Lower lobe of right lung (tissue), 2 donors: Measurements from ENCODE around the gene LGR4. TPM values are rescaled to one million over a fixed set of nuclear protein-coding genes. Genes with fewer than 3 reads are reported as not detected.

Experiments used
- ATAC-seq, 2 donors: fragments of 200-7000 bp; cut with Tn5 transposase; one replicate each; pipeline ENCODE4 v1.9.1; 2020 to 2022; ENCODE audit warnings: mild to moderate bottlenecking in 2 of 2, moderate library complexity in 2 of 2
- DNase-seq: peaks from one replicate; pipeline ENCODE4 v3.0.0-alpha.2; 2020
- H3K27ac ChIP-seq: fragments of 200-600 bp; one replicate; pipeline ENCODE4 v1.8.0; 2022
- H3K27me3 ChIP-seq: fragments of 200-600 bp; one replicate; pipeline ENCODE4 v1.8.0; 2022; ENCODE audit warnings: low read depth
- H3K36me3 ChIP-seq: fragments of 200-600 bp; one replicate; pipeline ENCODE4 v1.8.0; 2022; ENCODE audit warnings: mild to moderate bottlenecking
- H3K4me1 ChIP-seq: fragments of 200-600 bp; one replicate; pipeline ENCODE4 v1.8.0; 2022
- H3K4me3 ChIP-seq: fragments of 200-600 bp; one replicate; pipeline ENCODE4 v1.8.0; 2022; ENCODE audit warnings: mild to moderate bottlenecking
- H3K9me3 ChIP-seq: fragments of 200-600 bp; one replicate; pipeline ENCODE4 v1.8.0; 2022
- intact Hi-C: fragments of 100-400 bp; cut with DNase I; formaldehyde crosslinking; loops from one replicate; pipeline ENCODE4 v1.11.0; 2022
- total RNA-seq: library from RNA; stranded (reverse); fragmentation: NEBNext Ultra II Directional; extraction: Animal tissue kit (Norgen Biotek cat#: 25700); gene quantifications from one replicate; pipeline ENCODE4 v1.2.1, GENCODE V29; 2021
- TF ChIP-seq, protein P1 (sequence below): fragments of 200-600 bp; IDR thresholded peaks from one replicate; pipeline ENCODE4 v1.8.0; 2022; ENCODE audit warnings: antibody characterized with exemption, mild to moderate bottlenecking
- donor health status: DM: no; HTN: yes; CAD: no; lungs with severe emphysema.

LGR4 gene
- total RNA-seq, 1 donor from 2014 or later: 7.5 TPM

GRCh38 chr11:27397624-27398399 is 74.8 kb downstream of the LGR4 start:
- TF ChIP-seq, protein P1, sequence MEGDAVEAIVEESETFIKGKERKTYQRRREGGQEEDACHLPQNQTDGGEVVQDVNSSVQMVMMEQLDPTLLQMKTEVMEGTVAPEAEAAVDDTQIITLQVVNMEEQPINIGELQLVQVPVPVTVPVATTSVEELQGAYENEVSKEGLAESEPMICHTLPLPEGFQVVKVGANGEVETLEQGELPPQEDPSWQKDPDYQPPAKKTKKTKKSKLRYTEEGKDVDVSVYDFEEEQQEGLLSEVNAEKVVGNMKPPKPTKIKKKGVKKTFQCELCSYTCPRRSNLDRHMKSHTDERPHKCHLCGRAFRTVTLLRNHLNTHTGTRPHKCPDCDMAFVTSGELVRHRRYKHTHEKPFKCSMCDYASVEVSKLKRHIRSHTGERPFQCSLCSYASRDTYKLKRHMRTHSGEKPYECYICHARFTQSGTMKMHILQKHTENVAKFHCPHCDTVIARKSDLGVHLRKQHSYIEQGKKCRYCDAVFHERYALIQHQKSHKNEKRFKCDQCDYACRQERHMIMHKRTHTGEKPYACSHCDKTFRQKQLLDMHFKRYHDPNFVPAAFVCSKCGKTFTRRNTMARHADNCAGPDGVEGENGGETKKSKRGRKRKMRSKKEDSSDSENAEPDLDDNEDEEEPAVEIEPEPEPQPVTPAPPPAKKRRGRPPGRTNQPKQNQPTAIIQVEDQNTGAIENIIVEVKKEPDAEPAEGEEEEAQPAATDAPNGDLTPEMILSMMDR: no peak
- Histone ChIP-seq H3K4me1 (peaks cover 8% of the 10 kb centered on the region), H3K27ac (no peak overlapping the region), H3K27me3 (no peaks in the 10 kb centered on the region), H3K9me3 (no peaks in the 10 kb centered on the region), H3K4me3 (no peak overlapping the region), H3K36me3 (no peaks in the 10 kb centered on the region)
- ATAC-seq (no peak), DNase-seq (no peak)
- intact Hi-C loops: no loop called here

- H3K4me3 ChIP-seq: no peak overlapping the region
- no peaks in the 10 kb centered on the region for H3K27me3 ChIP-seq
- H3K27ac ChIP-seq: no peak overlapping the region
- intact Hi-C loops: no loop called here
- H3K9me3 ChIP-seq: no peaks in the 10 kb centered on the region
- no peaks in the 10 kb centered on the region for H3K36me3 ChIP-seq
- peaks cover 8% of the 10 kb centered on the region for H3K4me1 ChIP-seq
- TF ChIP-seq, protein P1: no peak
- no peak for DNase-seq
- ATAC-seq: no peak
These were observed 76.2 kb downstream of the LGR4 start for GRCh38 chr11:27396259-27396839.

DNA sequence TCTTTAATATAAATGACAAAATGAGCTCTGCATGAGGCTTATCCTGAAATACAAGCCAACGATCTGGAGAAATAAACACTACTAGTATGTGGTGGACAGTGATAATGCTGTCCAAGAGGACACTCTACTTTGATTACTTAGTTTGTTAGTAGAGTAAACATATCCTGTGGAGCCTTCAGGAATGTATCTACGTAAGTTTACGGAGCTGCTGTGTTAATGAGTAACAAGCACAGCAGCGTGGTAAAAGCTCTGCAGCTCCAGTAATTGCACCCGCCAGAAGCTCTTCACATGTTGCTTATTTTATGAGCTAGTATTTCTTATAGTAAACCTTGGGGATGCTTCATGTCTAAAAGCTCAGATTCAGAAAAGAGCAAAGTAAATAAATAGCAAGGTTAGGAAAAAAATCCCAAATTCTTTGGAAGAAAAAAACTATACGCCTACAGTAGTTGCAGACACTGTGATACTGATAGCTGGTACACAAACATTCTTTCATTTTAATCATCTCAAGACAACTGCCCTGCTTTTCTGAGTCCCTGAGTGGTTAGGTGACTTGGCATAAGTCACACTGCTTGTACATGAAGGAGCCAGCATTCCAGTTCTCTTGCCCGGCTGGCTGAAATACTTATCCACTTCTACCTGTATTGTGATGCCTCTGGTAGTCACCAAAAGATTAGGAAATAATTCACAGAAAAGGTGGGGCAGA is 76.9 kb downstream of the LGR4 start:
- no peaks in the 10 kb centered on the region for H3K36me3 ChIP-seq
- H3K27me3 ChIP-seq: no peaks in the 10 kb centered on the region
- H3K27ac ChIP-seq: no peak overlapping the region
- no peak overlapping the region for H3K4me3 ChIP-seq
- no peaks in the 10 kb centered on the region for H3K9me3 ChIP-seq
- intact Hi-C loops: no loop called here
- ATAC-seq (peak; percentile 81 to 87), DNase-seq (no peak)
- TF ChIP-seq, protein P1: no peak
- peaks cover 8% of the 10 kb centered on the region for H3K4me1 ChIP-seq

- Histone ChIP-seq H3K27me3 (no peaks in the 10 kb centered on the region), H3K27ac (no peak overlapping the region), H3K4me3 (no peak overlapping the region), H3K4me1 (peaks cover 8% of the 10 kb centered on the region), H3K36me3 (no peaks in the 10 kb centered on the region), H3K9me3 (no peaks in the 10 kb centered on the region)
- TF ChIP-seq, protein P1: no peak
- ATAC-seq (no peak), DNase-seq (no peak)
- intact Hi-C loops: no loop called here
These were observed 77.8 kb downstream of the LGR4 start for GRCh38 chr11:27394781-27395228.

DNA sequence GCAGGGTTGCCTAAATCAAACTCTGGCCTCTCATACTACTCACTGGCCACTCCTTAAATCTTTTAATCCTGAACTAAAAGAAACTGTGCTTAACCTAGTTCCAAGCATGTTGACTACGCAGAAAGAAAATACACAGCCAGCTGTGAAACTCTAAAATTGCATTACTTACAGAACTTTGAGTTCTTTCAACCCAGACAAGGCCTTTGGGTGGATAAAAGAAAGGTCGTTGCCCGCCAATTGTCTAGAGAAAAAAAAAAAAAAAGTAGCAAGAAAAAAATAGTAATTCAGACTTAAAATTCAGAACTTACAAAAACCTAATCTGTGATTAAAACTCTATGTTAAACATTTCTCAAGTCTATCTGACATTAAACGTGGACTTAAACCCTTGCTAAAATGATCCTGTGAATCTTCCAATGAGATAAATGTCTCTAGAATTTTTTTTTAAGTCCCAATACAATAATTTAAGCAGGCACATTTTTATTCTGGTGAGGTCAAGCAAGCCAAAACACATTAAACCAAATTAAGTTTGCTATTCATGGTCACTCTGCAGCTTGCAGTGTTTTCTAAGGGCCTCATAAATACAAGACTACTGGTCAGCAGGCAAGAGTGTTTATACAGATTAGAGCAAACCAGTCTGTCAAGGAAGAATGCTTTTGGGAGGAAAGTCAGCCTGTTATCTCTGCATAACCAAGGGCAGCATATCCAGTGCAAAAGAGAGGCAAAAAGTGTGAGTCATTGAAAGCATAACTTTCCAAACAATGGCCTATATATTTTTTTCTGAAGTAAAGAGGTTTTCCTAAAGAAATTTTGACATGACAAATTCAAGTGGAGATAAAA is 80.1 kb downstream of the LGR4 start:
- intact Hi-C loops: no loop called here

More for the DNA sequence above, 80.1 kb downstream of the LGR4 start:
- Histone ChIP-seq H3K4me1 (peaks cover 8% of the 10 kb centered on the region), H3K27me3 (no peaks in the 10 kb centered on the region), H3K27ac (no peak overlapping the region), H3K9me3 (no peaks in the 10 kb centered on the region), H3K36me3 (no peaks in the 10 kb centered on the region), H3K4me3 (no peak overlapping the region)
- ATAC-seq (peak in 1 of 2 donors; percentile 38), DNase-seq (no peak)
- TF ChIP-seq, protein P1: no peak
